MCF 10A (cell line): Measurements from ENCODE around the gene IL17RD. TPM values are rescaled to one million over a fixed set of nuclear protein-coding genes. Genes with fewer than 3 reads are reported as not detected.

Experiments
- BruUV-seq: library from RNA; stranded (reverse); fragments of 400-500 nt; replicated peaks from 2 replicates; lab custom pipeline; 2021; lab: Mats Ljungman, UMichigan
- CTCF ChIA-PET: fragments of 300-600 bp; sonication (Branson Sonifier 250); formaldehyde crosslinking; extraction: SDS; loops from one replicate; lab custom pipeline; 2021; ENCODE audit warnings: antibody characterized with exemption, inconsistent platforms; lab: Yijun Ruan, JAX
- POLR2A ChIA-PET: fragments of 300-600, 350-650 bp; sonication (Branson Sonifier 250); formaldehyde crosslinking; extraction: SDS; loops from one replicate; lab custom pipeline; 2020; ENCODE audit warnings: antibody characterized with exemption, inconsistent platforms; lab: Yijun Ruan, JAX
- DNase-seq: peaks from one replicate; pipeline ENCODE4 v3.0.0-alpha.2; 2018; ENCODE audit not compliant: unreplicated experiment
- H3K27ac Mint-ChIP-seq: one replicate; pipeline ENCODE4 v1.8.0; 2022; ENCODE audit warnings: mild to moderate bottlenecking, low read depth, mixed read lengths; ENCODE audit not compliant: unreplicated experiment
- H3K27me3 Mint-ChIP-seq: one replicate; pipeline ENCODE4 v1.8.0; 2022; ENCODE audit warnings: mixed read lengths; ENCODE audit not compliant: insufficient read depth, unreplicated experiment
- H3K36me3 Mint-ChIP-seq: one replicate; pipeline ENCODE4 v1.8.0; 2022; ENCODE audit warnings: mild to moderate bottlenecking, moderate library complexity, mixed read lengths; ENCODE audit not compliant: insufficient read depth, unreplicated experiment
- H3K4me1 Mint-ChIP-seq: one replicate; pipeline ENCODE4 v1.8.0; 2022; ENCODE audit warnings: mixed read lengths; ENCODE audit not compliant: insufficient read depth, unreplicated experiment
- H3K4me3 Mint-ChIP-seq: one replicate; pipeline ENCODE4 v1.8.0; 2022; ENCODE audit warnings: mild to moderate bottlenecking, moderate library complexity, mixed read lengths; ENCODE audit not compliant: unreplicated experiment
- H3K9me3 Mint-ChIP-seq: one replicate; pipeline ENCODE4 v1.8.0; 2022; ENCODE audit warnings: mixed read lengths; ENCODE audit not compliant: unreplicated experiment
- intact Hi-C: fragments of 100-400 bp; cut with micrococcal nuclease; formaldehyde crosslinking; loops from 2 replicates; pipeline ENCODE4 v1.14.1; 2022
- total RNA-seq: library from RNA; stranded (reverse); gene quantifications from 2 replicates; pipeline ENCODE4 v1.2.3, GENCODE V29; 2022
- TF ChIP-seq, protein P1 (sequence below): fragments of 200-600 bp; IDR thresholded peaks from one replicate; pipeline ENCODE4 v1.8.0; 2022; ENCODE audit warnings: antibody characterized with exemption, mild to moderate bottlenecking; ENCODE audit not compliant: unreplicated experiment

The IL17RD gene
- total RNA-seq, 1 experiment from 2014 or later: 1.2 TPM

DNA sequence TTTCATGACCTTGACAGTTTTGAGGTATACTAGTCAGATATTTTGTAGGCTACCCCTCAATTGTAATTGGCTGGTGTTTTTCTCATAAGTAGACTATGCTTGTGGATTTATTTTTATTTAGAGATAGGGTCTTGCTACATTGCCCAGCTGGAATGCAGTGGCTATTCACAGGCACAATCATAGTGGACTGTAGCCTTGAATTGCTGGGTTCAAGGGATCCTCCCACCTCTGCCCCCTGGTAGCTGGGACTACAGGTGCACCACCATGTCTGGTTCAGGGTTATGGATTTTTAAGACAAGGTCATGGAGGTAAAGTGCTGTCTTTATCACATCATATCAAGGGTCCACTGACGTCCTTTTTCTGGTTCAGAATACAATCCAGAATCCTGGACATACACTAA is 10.9 kb upstream of the IL17RD start:
- no TSS peak for BruUV-seq
- no peaks in the 10 kb centered on the region for H3K9me3 Mint-ChIP-seq

DNA sequence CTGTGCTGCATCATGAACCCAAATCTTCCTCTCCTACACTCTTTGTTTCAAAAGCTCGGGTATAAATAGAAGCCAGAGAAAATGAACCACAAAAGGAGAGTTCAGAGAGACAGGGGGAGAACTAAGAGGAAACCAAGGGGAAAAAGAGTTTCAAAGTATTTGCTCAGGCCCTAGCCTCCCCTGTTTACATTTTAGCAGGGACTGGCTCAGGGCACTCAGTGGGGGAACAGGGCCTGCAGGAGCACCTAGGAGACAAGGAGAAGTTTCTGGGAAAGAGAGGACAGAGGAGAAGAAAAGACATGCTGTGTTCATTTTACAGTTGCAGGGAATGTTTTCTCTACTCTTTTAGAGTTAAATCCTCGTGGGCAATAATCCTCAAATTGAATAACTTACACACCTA is 8.5 kb upstream of the IL17RD start:
- no TSS peak for BruUV-seq
- Mint-ChIP-seq H3K27me3 (peaks cover 9% of the 10 kb centered on the region), H3K4me3 (no peak overlapping the region), H3K27ac (no peak overlapping the region), H3K4me1 (no peaks in the 10 kb centered on the region), H3K36me3 (no peaks in the 10 kb centered on the region), H3K9me3 (no peaks in the 10 kb centered on the region)
- TF ChIP-seq, protein P1, sequence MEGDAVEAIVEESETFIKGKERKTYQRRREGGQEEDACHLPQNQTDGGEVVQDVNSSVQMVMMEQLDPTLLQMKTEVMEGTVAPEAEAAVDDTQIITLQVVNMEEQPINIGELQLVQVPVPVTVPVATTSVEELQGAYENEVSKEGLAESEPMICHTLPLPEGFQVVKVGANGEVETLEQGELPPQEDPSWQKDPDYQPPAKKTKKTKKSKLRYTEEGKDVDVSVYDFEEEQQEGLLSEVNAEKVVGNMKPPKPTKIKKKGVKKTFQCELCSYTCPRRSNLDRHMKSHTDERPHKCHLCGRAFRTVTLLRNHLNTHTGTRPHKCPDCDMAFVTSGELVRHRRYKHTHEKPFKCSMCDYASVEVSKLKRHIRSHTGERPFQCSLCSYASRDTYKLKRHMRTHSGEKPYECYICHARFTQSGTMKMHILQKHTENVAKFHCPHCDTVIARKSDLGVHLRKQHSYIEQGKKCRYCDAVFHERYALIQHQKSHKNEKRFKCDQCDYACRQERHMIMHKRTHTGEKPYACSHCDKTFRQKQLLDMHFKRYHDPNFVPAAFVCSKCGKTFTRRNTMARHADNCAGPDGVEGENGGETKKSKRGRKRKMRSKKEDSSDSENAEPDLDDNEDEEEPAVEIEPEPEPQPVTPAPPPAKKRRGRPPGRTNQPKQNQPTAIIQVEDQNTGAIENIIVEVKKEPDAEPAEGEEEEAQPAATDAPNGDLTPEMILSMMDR: no peak
- ChIA-PET CTCF (interaction anchor here (0.7 to 1.5 kb wide), 3 partner anchors 48 to 261 kb away, joined by 4 to 7 read pairs (median 5); no protein-coding TSS in a partner anchor), POLR2A (no interaction called here)
- no peak for DNase-seq
- intact Hi-C loops: loop anchor here (10.0 kb wide), 1 partner anchor 681 kb away; no protein-coding TSS in a partner anchor

More for the DNA sequence above, 10.9 kb upstream of the IL17RD start:
- TF ChIP-seq, protein P1: no peak
- Mint-ChIP-seq H3K4me3 (no peak overlapping the region), H3K4me1 (no peaks in the 10 kb centered on the region), H3K27ac (no peak overlapping the region), H3K36me3 (no peaks in the 10 kb centered on the region), H3K27me3 (peaks cover 21% of the 10 kb centered on the region)
- CTCF ChIA-PET: interaction anchor here (1.5 kb wide), 1 partner anchor 45 kb away, joined by 5 read pairs; no protein-coding TSS in a partner anchor
- no peak for DNase-seq
- POLR2A ChIA-PET: no interaction called here
- intact Hi-C loops: loop anchor here (10.0 kb wide), 1 partner anchor 679 kb away; no protein-coding TSS in a partner anchor

GRCh38 chr3:57170946-57171345 is 5.8 kb upstream of the IL17RD start:
- DNase-seq: no peak
- BruUV-seq: no TSS peak
- H3K9me3 Mint-ChIP-seq: no peaks in the 10 kb centered on the region
- H3K4me1 Mint-ChIP-seq: peaks cover under 1% of the 10 kb centered on the region
- intact Hi-C loops: loop anchor here (1.0 to 10.0 kb wide), 4 partner anchors 51 to 684 kb away; no protein-coding TSS in a partner anchor
- H3K36me3 Mint-ChIP-seq: no peaks in the 10 kb centered on the region
- H3K4me3 Mint-ChIP-seq: no peak overlapping the region
- H3K27ac Mint-ChIP-seq: no peak overlapping the region
- ChIA-PET POLR2A (interaction anchor here (0.6 to 1.6 kb wide), 7 partner anchors 25 to 427 kb away, joined by 3 to 7 read pairs (median 3); no protein-coding TSS in a partner anchor), CTCF (interaction anchor here (0.5 to 6.7 kb wide), 35 partner anchors 8 to 1414 kb away, joined by 3 to 53 read pairs (median 5); partner anchors contain the start of gene APPL1)
- H3K27me3 Mint-ChIP-seq: peaks cover 13% of the 10 kb centered on the region
- TF ChIP-seq, protein P1: no peak

DNA sequence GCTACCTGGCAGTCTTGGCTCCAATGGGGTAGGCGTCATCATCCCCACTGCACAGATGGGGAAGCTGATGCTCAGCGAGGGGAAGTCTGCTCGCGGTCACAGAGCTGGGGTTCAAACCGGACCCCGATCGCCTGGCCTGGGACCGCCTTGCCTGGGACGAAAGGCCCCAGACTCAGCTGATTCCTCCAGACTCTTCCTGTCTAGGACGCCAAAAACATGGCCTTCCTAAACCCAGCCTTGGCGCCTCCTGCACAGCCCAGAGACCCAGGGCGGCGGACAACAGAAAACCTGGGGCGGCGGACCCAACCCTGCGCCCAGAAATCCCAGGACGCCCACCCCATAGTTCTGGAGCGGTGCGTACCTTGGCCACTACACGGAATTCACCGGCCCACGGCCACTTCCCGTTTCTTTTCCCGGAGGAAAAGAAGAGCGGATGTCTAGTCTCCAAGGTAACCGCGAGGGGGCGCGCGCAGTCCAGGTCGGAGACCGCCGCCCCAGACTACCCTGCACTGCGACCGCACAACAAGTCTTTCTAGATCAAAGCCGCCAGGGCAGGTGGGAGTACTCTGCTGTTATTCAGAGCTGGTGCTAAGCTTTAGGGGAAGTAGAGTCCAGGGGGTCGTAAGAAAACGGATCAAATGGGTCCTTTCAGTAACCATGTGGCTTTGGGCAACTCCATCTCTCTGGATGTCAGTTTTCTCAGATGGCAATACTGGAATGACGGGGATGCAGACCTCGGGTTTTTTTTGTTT is 4.9 kb upstream of the IL17RD start:
- no TSS peak for BruUV-seq
- DNase-seq: peak; percentile 80
- TF ChIP-seq, protein P1: peak; percentile 81
- Mint-ChIP-seq H3K9me3 (no peaks in the 10 kb centered on the region), H3K27ac (no peak overlapping the region), H3K36me3 (no peaks in the 10 kb centered on the region), H3K4me1 (peaks cover 7% of the 10 kb centered on the region), H3K4me3 (peak overlapping the region; percentile 52), H3K27me3 (peaks cover 16% of the 10 kb centered on the region)
- intact Hi-C loops: loop anchor here (1.0 to 10.0 kb wide), 4 partner anchors 52 to 685 kb away; no protein-coding TSS in a partner anchor
- ChIA-PET POLR2A (interaction anchor here (0.5 to 1.6 kb wide), 11 partner anchors 26 to 428 kb away, joined by 3 to 7 read pairs (median 3); no protein-coding TSS in a partner anchor), CTCF (interaction anchor here (0.5 to 6.7 kb wide), 44 partner anchors 9 to 1315 kb away, joined by 3 to 53 read pairs (median 4); partner anchors contain the start of gene APPL1)
